Measurements from ENCODE around the gene SLC23A3. TPM values are rescaled to one million over a fixed set of nuclear protein-coding genes. Genes with fewer than 3 reads are reported as not detected.

SLC23A3 gene
- total RNA-seq, 2 donors from 2014 or later, result 0.65 to 1.0 TPM

- Mint-ChIP-seq H3K4me3 (peak overlapping the region; percentile 93), H3K27me3 (no peaks in the 10 kb centered on the region), H3K4me1 (peaks cover 33% of the 10 kb centered on the region), H3K27ac (peak overlapping the region; percentile 90), H3K36me3 (ENCODE audit: low read depth) (peaks cover 4% of the 10 kb centered on the region)
- DNase-seq (no peak), ATAC-seq (no peak)
- H3K9me3 ChIP-seq (ENCODE audit: control insufficient read depth, low read length, poor library complexity, severe bottlenecking), result no peaks in the 10 kb centered on the region
Measured at GRCh38 chr2:219161097-219161496, 8.7 kb downstream of the SLC23A3 start.

GRCh38 chr2:219160186-219161017, 9.4 kb downstream of the SLC23A3 start, which contains the start of gene NHEJ1:
TSS of gene NHEJ1 (minus strand) at chr2:219160815. CDS start at chr2:219158362, 2,453 bp downstream.
- peak; percentile 90 for ATAC-seq
- peaks cover 4% of the 10 kb centered on the region for H3K36me3 Mint-ChIP-seq (ENCODE audit: low read depth)
- H3K27me3 Mint-ChIP-seq, result no peaks in the 10 kb centered on the region

GRCh38 chr2:219159771-219160185, 10.1 kb downstream of the SLC23A3 start:
- Mint-ChIP-seq H3K4me3 (peak overlapping the region; percentile 93), H3K27me3 (no peaks in the 10 kb centered on the region), H3K27ac (peak overlapping the region; percentile 90), H3K36me3 (ENCODE audit: low read depth) (peaks cover 4% of the 10 kb centered on the region), H3K4me1 (peaks cover 33% of the 10 kb centered on the region)
- DNase-seq, result no peak
- no peaks in the 10 kb centered on the region for H3K9me3 ChIP-seq (ENCODE audit: control insufficient read depth, low read length, poor library complexity, severe bottlenecking)
- no peak for ATAC-seq

More at GRCh38 chr2:219160186-219161017, 9.4 kb downstream of the SLC23A3 start, which contains the start of gene NHEJ1:
- peak within 1 kb of the TSS; percentile 90 for H3K27ac Mint-ChIP-seq
- peak; percentile 82 to 90 (median 84) for DNase-seq
- no peaks in the 10 kb centered on the region for H3K9me3 ChIP-seq (ENCODE audit: control insufficient read depth, low read length, poor library complexity, severe bottlenecking)
- peak within 1 kb of the TSS; percentile 93 for H3K4me3 Mint-ChIP-seq
- H3K4me1 Mint-ChIP-seq, result peaks cover 33% of the 10 kb centered on the region

- Mint-ChIP-seq H3K27me3 (no peaks in the 10 kb centered on the region), H3K4me1 (peaks cover 30% of the 10 kb centered on the region), H3K4me3 (no peak overlapping the region), H3K36me3 (ENCODE audit: low read depth) (peaks cover 4% of the 10 kb centered on the region), H3K27ac (peak overlapping the region; percentile 37)
- no peaks in the 10 kb centered on the region for H3K9me3 ChIP-seq (ENCODE audit: control insufficient read depth, low read length, poor library complexity, severe bottlenecking)
- DNase-seq (no peak), ATAC-seq (no peak)
Measured at GRCh38 chr2:219158586-219158985, 11.2 kb downstream of the SLC23A3 start.

GRCh38 chr2:219158025-219158424, 11.8 kb downstream of the SLC23A3 start:
- Mint-ChIP-seq H3K4me3 (no peak overlapping the region), H3K27me3 (no peaks in the 10 kb centered on the region), H3K36me3 (ENCODE audit: low read depth) (peaks cover 4% of the 10 kb centered on the region), H3K27ac (no peak overlapping the region), H3K4me1 (peaks cover 29% of the 10 kb centered on the region)
- no peak for DNase-seq
- no peaks in the 10 kb centered on the region for H3K9me3 ChIP-seq (ENCODE audit: control insufficient read depth, low read length, poor library complexity, severe bottlenecking)
- no peak for ATAC-seq

GRCh38 chr2:219157396-219157795, 12.4 kb downstream of the SLC23A3 start:
- ATAC-seq (no peak), DNase-seq (no peak)
- peaks cover 4% of the 10 kb centered on the region for H3K36me3 Mint-ChIP-seq (ENCODE audit: low read depth)
- no peaks in the 10 kb centered on the region for H3K9me3 ChIP-seq (ENCODE audit: control insufficient read depth, low read length, poor library complexity, severe bottlenecking)
- H3K4me3 Mint-ChIP-seq, result no peak overlapping the region
- H3K27ac Mint-ChIP-seq, result no peak overlapping the region
- peaks cover 27% of the 10 kb centered on the region for H3K4me1 Mint-ChIP-seq
- no peaks in the 10 kb centered on the region for H3K27me3 Mint-ChIP-seq

GRCh38 chr2:219155054-219155644, 14.7 kb downstream of the SLC23A3 start:
- Mint-ChIP-seq H3K36me3 (ENCODE audit: low read depth) (peaks cover 4% of the 10 kb centered on the region), H3K27ac (no peak overlapping the region), H3K4me3 (no peak overlapping the region), H3K4me1 (peaks cover 17% of the 10 kb centered on the region), H3K27me3 (no peaks in the 10 kb centered on the region)
- DNase-seq (no peak), ATAC-seq (no peak)
- no peaks in the 10 kb centered on the region for H3K9me3 ChIP-seq (ENCODE audit: control insufficient read depth, low read length, poor library complexity, severe bottlenecking)

GRCh38 chr2:219149667-219150066, 20.2 kb downstream of the SLC23A3 start:
- ATAC-seq, result no peak
- no peaks in the 10 kb centered on the region for H3K27me3 Mint-ChIP-seq
- H3K9me3 ChIP-seq (ENCODE audit: control insufficient read depth, low read length, poor library complexity, severe bottlenecking), result no peaks in the 10 kb centered on the region
- H3K4me1 Mint-ChIP-seq, result peaks cover 7% of the 10 kb centered on the region
- no peak for DNase-seq
- no peak overlapping the region for H3K27ac Mint-ChIP-seq
- H3K36me3 Mint-ChIP-seq (ENCODE audit: low read depth), result peaks cover 14% of the 10 kb centered on the region
- no peak overlapping the region for H3K4me3 Mint-ChIP-seq

- no peaks in the 10 kb centered on the region for H3K9me3 ChIP-seq (ENCODE audit: control insufficient read depth, low read length, poor library complexity, severe bottlenecking)
- Mint-ChIP-seq H3K4me3 (no peak overlapping the region), H3K4me1 (peaks cover 14% of the 10 kb centered on the region), H3K27ac (no peak overlapping the region), H3K27me3 (no peaks in the 10 kb centered on the region), H3K36me3 (ENCODE audit: low read depth) (peaks cover 30% of the 10 kb centered on the region)
- DNase-seq (no peak), ATAC-seq (no peak)
Measured at GRCh38 chr2:219142329-219142728, 27.5 kb downstream of the SLC23A3 start.

- Mint-ChIP-seq H3K27ac (no peak overlapping the region), H3K36me3 (ENCODE audit: low read depth) (peaks cover 22% of the 10 kb centered on the region), H3K4me3 (no peak overlapping the region), H3K27me3 (no peaks in the 10 kb centered on the region), H3K4me1 (peaks cover 10% of the 10 kb centered on the region)
- DNase-seq (no peak), ATAC-seq (no peak)
- no peaks in the 10 kb centered on the region for H3K9me3 ChIP-seq (ENCODE audit: control insufficient read depth, low read length, poor library complexity, severe bottlenecking)
Measured at GRCh38 chr2:219140722-219141121, 29.1 kb downstream of the SLC23A3 start.

GRCh38 chr2:219133976-219134375, 35.9 kb downstream of the SLC23A3 start:
- peaks cover 16% of the 10 kb centered on the region for H3K4me1 Mint-ChIP-seq
- no peak overlapping the region for H3K4me3 Mint-ChIP-seq
- H3K27me3 Mint-ChIP-seq, result no peaks in the 10 kb centered on the region
- DNase-seq (no peak), ATAC-seq (no peak)
- H3K9me3 ChIP-seq (ENCODE audit: control insufficient read depth, low read length, poor library complexity, severe bottlenecking), result no peaks in the 10 kb centered on the region
- H3K27ac Mint-ChIP-seq, result no peak overlapping the region
- H3K36me3 Mint-ChIP-seq (ENCODE audit: low read depth), result peaks cover 11% of the 10 kb centered on the region

GRCh38 chr2:219131744-219132143, 38.1 kb downstream of the SLC23A3 start:
- Mint-ChIP-seq H3K4me1 (peaks cover 25% of the 10 kb centered on the region), H3K27me3 (no peaks in the 10 kb centered on the region), H3K27ac (peak overlapping the region; percentile 34), H3K36me3 (ENCODE audit: low read depth) (peaks cover 18% of the 10 kb centered on the region), H3K4me3 (no peak overlapping the region)
- no peak for DNase-seq
- no peak for ATAC-seq
- H3K9me3 ChIP-seq (ENCODE audit: control insufficient read depth, low read length, poor library complexity, severe bottlenecking), result no peaks in the 10 kb centered on the region

GRCh38 chr2:219131327-219131726, 38.5 kb downstream of the SLC23A3 start:
- peaks cover 29% of the 10 kb centered on the region for H3K4me1 Mint-ChIP-seq
- no peak for ATAC-seq
- DNase-seq, result no peak
- H3K27me3 Mint-ChIP-seq, result no peaks in the 10 kb centered on the region
- H3K27ac Mint-ChIP-seq, result no peak overlapping the region
- H3K9me3 ChIP-seq (ENCODE audit: control insufficient read depth, low read length, poor library complexity, severe bottlenecking), result no peaks in the 10 kb centered on the region
- H3K4me3 Mint-ChIP-seq, result no peak overlapping the region
- H3K36me3 Mint-ChIP-seq (ENCODE audit: low read depth), result peaks cover 22% of the 10 kb centered on the region
